ENCODE measurements around the gene PLA2G2E. TPM values are rescaled to one million over a fixed set of nuclear protein-coding genes. Genes with fewer than 3 reads are reported as not detected.

The PLA2G2E gene
- total RNA-seq, 1 donor = not detected

DNA sequence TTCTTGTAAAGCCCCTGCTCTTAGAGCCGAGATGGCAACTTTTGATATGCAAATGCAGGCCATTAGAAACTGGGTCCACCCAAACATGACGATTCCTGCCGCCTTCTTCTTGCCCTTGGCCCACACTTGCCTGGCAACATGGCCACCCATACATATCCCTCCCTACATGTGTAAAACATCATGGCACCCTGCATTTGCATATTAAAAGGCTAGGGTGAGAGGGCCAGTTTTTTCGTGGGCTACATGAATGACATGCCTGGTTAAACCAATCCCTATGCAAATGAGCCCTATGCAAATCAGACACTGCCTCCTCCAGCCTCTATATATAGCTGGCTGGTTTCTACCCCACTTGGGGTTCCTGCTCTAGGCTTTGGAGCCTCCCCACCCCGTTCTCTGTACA, 37.2 kb upstream of the PLA2G2E start:
- DNase-seq (ENCODE audit: low read depth) = no peak
- TF ChIP-seq, protein P1, sequence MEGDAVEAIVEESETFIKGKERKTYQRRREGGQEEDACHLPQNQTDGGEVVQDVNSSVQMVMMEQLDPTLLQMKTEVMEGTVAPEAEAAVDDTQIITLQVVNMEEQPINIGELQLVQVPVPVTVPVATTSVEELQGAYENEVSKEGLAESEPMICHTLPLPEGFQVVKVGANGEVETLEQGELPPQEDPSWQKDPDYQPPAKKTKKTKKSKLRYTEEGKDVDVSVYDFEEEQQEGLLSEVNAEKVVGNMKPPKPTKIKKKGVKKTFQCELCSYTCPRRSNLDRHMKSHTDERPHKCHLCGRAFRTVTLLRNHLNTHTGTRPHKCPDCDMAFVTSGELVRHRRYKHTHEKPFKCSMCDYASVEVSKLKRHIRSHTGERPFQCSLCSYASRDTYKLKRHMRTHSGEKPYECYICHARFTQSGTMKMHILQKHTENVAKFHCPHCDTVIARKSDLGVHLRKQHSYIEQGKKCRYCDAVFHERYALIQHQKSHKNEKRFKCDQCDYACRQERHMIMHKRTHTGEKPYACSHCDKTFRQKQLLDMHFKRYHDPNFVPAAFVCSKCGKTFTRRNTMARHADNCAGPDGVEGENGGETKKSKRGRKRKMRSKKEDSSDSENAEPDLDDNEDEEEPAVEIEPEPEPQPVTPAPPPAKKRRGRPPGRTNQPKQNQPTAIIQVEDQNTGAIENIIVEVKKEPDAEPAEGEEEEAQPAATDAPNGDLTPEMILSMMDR (IDR thresholded peaks at IDR 0.05; ENCODE audit: insufficient read depth, low read depth, low read length) = no peak
- H3K4me3 ChIP-seq (ENCODE audit: low read depth, low read length) = no peak overlapping the region

DNA sequence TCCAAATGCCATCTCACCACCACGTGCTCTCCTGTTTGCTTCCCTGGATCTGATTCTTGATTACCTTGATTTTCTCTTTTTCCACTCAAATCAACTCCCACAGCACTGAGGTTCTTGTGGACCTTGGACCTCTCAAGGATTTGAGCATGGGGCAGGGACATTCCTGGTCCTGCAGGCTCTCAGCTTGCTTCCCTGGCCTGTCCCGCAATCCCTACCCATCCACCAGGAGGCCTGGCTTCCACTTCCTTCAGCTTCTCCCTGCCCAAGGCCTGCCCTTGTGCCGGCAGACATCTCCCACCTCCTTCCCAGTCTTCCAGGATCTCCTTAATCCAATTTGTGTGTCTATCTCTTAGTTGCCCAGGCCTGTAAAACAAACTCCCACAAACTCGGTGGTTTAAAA, 34.4 kb upstream of the PLA2G2E start:
- H3K4me3 ChIP-seq (ENCODE audit: low read depth, low read length) = no peak overlapping the region
- DNase-seq (ENCODE audit: low read depth) = no peak
- TF ChIP-seq, protein P1 (IDR thresholded peaks at IDR 0.05; ENCODE audit: insufficient read depth, low read depth, low read length) = peak; percentile 18

DNA sequence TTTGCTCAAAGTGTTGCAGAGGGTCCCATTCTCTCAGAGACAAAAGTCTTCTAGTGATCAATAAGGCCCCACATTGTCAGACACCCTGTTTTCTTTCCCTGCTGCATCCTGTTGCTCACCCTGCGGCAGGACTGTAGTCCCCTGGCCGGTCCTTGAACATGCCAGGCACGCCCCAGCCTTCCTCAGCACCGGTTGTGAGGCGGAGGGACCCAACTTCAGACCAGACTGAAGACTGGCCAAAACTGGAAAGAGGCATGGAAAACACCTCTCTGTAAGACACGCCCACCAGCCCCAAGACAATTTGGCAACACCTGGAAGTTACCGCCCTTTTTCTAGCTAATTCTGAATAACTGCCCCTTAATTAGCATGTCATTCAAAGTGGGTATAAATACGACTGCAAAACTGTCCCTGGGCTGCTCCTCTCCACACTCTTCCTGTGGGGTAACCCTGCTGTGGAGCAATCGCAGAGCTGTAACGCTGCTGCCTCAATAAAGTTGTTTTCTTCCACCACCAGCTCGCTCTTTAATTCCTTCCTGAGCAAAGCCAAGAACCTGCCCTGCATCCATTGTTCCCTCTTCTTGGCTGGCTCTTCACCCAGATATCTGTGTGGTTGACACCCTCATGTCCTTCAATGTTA, 32.2 kb upstream of the PLA2G2E start:
- TF ChIP-seq, protein P1 (IDR thresholded peaks at IDR 0.05; ENCODE audit: insufficient read depth, low read depth, low read length) = no peak
- DNase-seq (ENCODE audit: low read depth) = no peak

DNA sequence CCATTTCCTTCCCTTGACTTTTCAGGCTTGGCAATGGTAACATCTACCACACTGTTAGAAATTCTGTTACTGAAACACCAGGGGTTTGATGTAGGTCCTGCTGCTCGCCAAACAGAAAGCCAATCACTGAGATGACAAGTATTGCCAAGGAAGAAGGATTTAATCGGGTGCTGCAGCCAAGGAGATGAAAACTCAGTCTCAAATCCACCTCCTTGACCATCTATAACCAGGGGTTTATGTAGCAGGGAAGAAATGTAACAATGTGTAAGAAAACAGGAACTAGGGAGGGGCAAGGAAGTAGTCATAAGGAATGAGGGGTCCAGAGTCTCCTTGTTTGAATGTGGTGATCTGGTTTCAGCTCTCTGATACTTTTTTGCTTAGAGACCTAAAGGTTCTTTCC, 30.6 kb upstream of the PLA2G2E start:
- H3K4me3 ChIP-seq (ENCODE audit: low read depth, low read length) = no peak overlapping the region
- DNase-seq (ENCODE audit: low read depth) = no peak
- TF ChIP-seq, protein P1 (IDR thresholded peaks at IDR 0.05; ENCODE audit: insufficient read depth, low read depth, low read length) = no peak

More for the DNA sequence above, 32.2 kb upstream of the PLA2G2E start:
- H3K4me3 ChIP-seq (ENCODE audit: low read depth, low read length) = no peak overlapping the region

DNA sequence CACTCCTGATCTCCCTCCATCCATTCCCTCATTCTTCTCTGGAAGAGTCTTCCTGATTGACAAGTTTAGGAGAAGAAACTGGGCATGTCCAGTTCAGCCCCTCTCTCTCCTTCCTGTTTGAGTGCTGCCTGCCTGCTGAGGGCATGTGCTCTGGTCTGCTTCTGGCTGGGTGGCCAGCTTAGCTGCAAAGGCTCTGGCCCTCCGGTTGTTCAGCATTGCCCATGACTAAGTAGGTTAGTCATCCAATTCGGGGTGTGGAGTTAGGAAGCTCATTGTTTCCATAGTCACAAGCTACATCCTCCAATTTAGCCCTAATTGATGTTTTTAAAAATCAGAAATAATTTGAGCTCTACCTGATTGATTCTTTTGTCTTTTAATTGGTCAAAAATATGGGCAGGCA, 25.6 kb upstream of the PLA2G2E start:
- TF ChIP-seq, protein P1 (IDR thresholded peaks at IDR 0.05; ENCODE audit: insufficient read depth, low read depth, low read length) = no peak
- H3K4me3 ChIP-seq (ENCODE audit: low read depth, low read length) = no peak overlapping the region
- DNase-seq (ENCODE audit: low read depth) = peak; percentile 16

DNA sequence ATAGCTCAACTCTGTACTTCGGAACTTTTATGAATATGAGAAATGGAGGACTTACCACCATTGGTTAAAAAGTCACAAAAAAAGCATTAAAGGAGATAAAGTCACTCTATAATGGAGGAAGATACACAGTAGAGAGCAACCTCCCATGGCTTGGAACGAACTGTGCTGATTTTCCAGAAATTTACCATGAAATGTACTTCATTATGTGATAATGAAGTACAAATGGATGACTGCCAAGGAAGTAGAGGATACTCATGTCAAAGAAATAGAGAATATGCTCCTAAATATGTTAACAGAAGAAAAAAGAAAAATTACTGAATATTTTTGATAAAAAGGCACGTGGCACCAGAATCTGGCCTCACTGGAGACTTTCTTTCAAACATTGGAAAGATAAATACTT, 23.6 kb upstream of the PLA2G2E start:
- no peak for DNase-seq (ENCODE audit: low read depth)
- no peak overlapping the region for H3K4me3 ChIP-seq (ENCODE audit: low read depth, low read length)
- TF ChIP-seq, protein P1 (IDR thresholded peaks at IDR 0.05; ENCODE audit: insufficient read depth, low read depth, low read length) = no peak

DNA sequence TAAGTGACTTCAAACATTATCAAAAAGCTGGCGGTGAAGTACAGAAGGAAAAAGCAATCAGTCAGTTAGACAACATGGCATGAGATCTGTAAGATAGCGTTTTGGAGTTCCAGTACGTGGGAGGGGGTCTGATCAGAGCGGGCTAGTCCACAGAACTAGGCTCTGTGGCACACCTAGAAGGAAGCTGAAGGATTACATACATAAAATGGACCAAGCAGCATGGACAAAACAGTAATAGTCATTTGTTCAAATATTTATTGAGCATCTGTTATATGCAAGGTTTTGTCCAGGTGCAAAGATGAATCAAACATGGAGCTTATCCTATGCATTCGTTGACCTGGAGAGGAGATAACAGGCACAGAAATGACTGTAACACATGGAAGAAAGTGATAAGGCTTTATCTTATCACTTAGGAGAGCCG, 22.9 kb upstream of the PLA2G2E start:
- TF ChIP-seq, protein P1 (IDR thresholded peaks at IDR 0.05; ENCODE audit: insufficient read depth, low read depth, low read length) = no peak
- H3K4me3 ChIP-seq (ENCODE audit: low read depth, low read length) = no peak overlapping the region
- DNase-seq (ENCODE audit: low read depth) = no peak
